IMR-90 (cell line): Measurements from ENCODE around the gene THSD7B. TPM values are rescaled to one million over a fixed set of nuclear protein-coding genes. Genes with fewer than 3 reads are reported as not detected.

Source experiments
- ATAC-seq: fragments of 200-7000 bp; cut with Tn5 transposase; 2 replicates; pipeline ENCODE4 v1.9.1; 2020; ENCODE audit warnings: low read depth, mild to moderate bottlenecking, moderate library complexity
- BruUV-seq: library from RNA; stranded (reverse); fragments of 400-500 nt; replicated peaks from 2 replicates; lab custom pipeline; 2021; lab: Mats Ljungman, UMichigan
- CTCF ChIA-PET: fragments of 300-600 bp; formaldehyde crosslinking; extraction: SDS; loops from one replicate; lab custom pipeline; 2021; ENCODE audit warnings: antibody characterized with exemption; lab: Yijun Ruan, JAX
- POLR2A ChIA-PET: fragments of 300-600 bp; sonication (Branson Sonifier 250); formaldehyde crosslinking; loops from one replicate; lab custom pipeline; 2022; ENCODE audit warnings: antibody characterized with exemption; ENCODE audit not compliant: unreplicated experiment; lab: Charles Lee
- DNase-seq: peaks from one replicate; pipeline ENCODE4 v3.0.0; 2013
- H2AFZ ChIP-seq: replicated peaks from 2 replicates; pipeline ENCODE3; 2013; ENCODE audit warnings: low read length, mild to moderate bottlenecking; ENCODE audit not compliant: poor library complexity
- H2AK5ac ChIP-seq: 2 replicates; pipeline ENCODE4 v1.6.1; 2013; ENCODE audit warnings: low read depth, low read length, inconsistent platforms
- H2AK9ac ChIP-seq: replicated peaks from 2 replicates; pipeline ENCODE3; 2013; ENCODE audit warnings: mild to moderate bottlenecking, low read depth, low read length, moderate library complexity; ENCODE audit not compliant: poor library complexity
- H2BK120ac ChIP-seq: 2 replicates; pipeline ENCODE4 v1.6.1; 2013; ENCODE audit warnings: low read depth, low read length, inconsistent platforms
- H2BK15ac ChIP-seq: 3 replicates; pipeline ENCODE4 v1.6.1; 2013; ENCODE audit warnings: low read depth, low read length, inconsistent platforms
- H2BK20ac ChIP-seq: 2 replicates; pipeline ENCODE4 v1.6.1; 2013; ENCODE audit warnings: low read depth, mild to moderate bottlenecking, inconsistent platforms, low read length, moderate library complexity
- H2BK5ac ChIP-seq: 2 replicates; pipeline ENCODE4 v1.6.1; 2013; ENCODE audit warnings: mild to moderate bottlenecking, low read depth, low read length, inconsistent platforms; ENCODE audit not compliant: poor library complexity, severe bottlenecking
- H3K14ac ChIP-seq: replicated peaks from 2 replicates; pipeline ENCODE4 v1.6.1; 2013; ENCODE audit warnings: low read depth, low read length, inconsistent platforms
- H3K18ac ChIP-seq: 2 replicates; pipeline ENCODE4 v1.6.1; 2013; ENCODE audit warnings: low read depth, low read length, control low read depth
- H3K23ac ChIP-seq: 2 replicates; pipeline ENCODE4 v1.6.1; 2013; ENCODE audit warnings: low read depth, low read length, inconsistent platforms
- H3K27ac ChIP-seq: 2 replicates; pipeline ENCODE4 v1.5.1; 2013; ENCODE audit warnings: mild to moderate bottlenecking, control low read depth, low read length; ENCODE audit not compliant: insufficient read depth
- H3K27me3 ChIP-seq: 2 replicates; pipeline ENCODE4 v1.6.1; 2013; ENCODE audit warnings: low read length; ENCODE audit not compliant: control insufficient read depth, insufficient read depth
- H3K36me3 ChIP-seq: 2 replicates; pipeline ENCODE4 v1.6.1; 2013; ENCODE audit warnings: low read length, mixed read lengths; ENCODE audit not compliant: control insufficient read depth, insufficient read depth
- H3K4ac ChIP-seq: 2 replicates; pipeline ENCODE4 v1.6.1; 2013; ENCODE audit warnings: low read depth, low read length, inconsistent platforms
- H3K4me1 ChIP-seq: 2 replicates; pipeline ENCODE4 v1.6.1; 2013; ENCODE audit warnings: low read length, mixed read lengths; ENCODE audit not compliant: control insufficient read depth, insufficient read depth
- H3K4me2 ChIP-seq: 2 replicates; pipeline ENCODE4 v1.6.1; 2013; ENCODE audit warnings: low read depth, mild to moderate bottlenecking, control low read depth, low read length, moderate library complexity
- H3K4me3 ChIP-seq: 2 replicates; pipeline ENCODE4 v1.5.1; 2013; ENCODE audit warnings: low read depth, mild to moderate bottlenecking, control low read depth, low read length, moderate library complexity; ENCODE audit not compliant: insufficient read depth
- H3K56ac ChIP-seq: 2 replicates; pipeline ENCODE4 v1.6.1; 2013; ENCODE audit warnings: low read length, inconsistent platforms; ENCODE audit not compliant: insufficient read depth; ENCODE audit errors: extremely low read depth
- H3K79me1 ChIP-seq, 2 experiments: 2 replicates each; pipeline ENCODE4 v1.6.1; 2013; ENCODE audit warnings: low read length in 2 of 2, inconsistent platforms in 1 of 2, low read depth in 1 of 2
- H3K9ac ChIP-seq: 2 replicates; pipeline ENCODE4 v1.6.1; 2013; ENCODE audit warnings: low read depth, low read length, control low read depth
- H3K9me1 ChIP-seq: 2 replicates; pipeline ENCODE4 v1.6.1; 2013; ENCODE audit warnings: low read length, inconsistent platforms; ENCODE audit not compliant: insufficient read depth
- H3K9me3 ChIP-seq: 2 replicates; pipeline ENCODE4 v1.6.1; 2013; ENCODE audit warnings: low read length; ENCODE audit not compliant: control insufficient read depth, insufficient read depth
- H4K20me1 ChIP-seq: 2 replicates; pipeline ENCODE4 v1.6.1; 2013; ENCODE audit warnings: low read length, inconsistent platforms; ENCODE audit not compliant: insufficient read depth
- H4K5ac ChIP-seq: 2 replicates; pipeline ENCODE4 v1.6.1; 2013; ENCODE audit warnings: mild to moderate bottlenecking, low read depth, low read length, control low read depth
- H4K8ac ChIP-seq, 2 experiments: 2 replicates each; pipeline ENCODE4 v1.6.1; 2013; ENCODE audit warnings: low read depth in 2 of 2, low read length in 2 of 2, control low read depth in 1 of 2, inconsistent platforms in 1 of 2
- H4K91ac ChIP-seq: 2 replicates; pipeline ENCODE4 v1.6.1; 2013; ENCODE audit warnings: low read depth, low read length, inconsistent platforms; ENCODE audit not compliant: insufficient read depth
- BHLHE40 ChIP-seq: fragments of 150-350 bp; IDR thresholded peaks from 2 replicates; pipeline ENCODE4 v1.6.1; 2016; ENCODE audit warnings: mild to moderate bottlenecking, low read depth, low read length
- CEBPB ChIP-seq: IDR thresholded peaks from 2 replicates; pipeline ENCODE4 v1.6.1; 2012; ENCODE audit warnings: low read depth, low read length, improper control_type of control experiment
- CHD1 ChIP-seq: IDR thresholded peaks from 2 replicates; pipeline ENCODE4 v1.6.1; 2012; ENCODE audit warnings: low read depth, low read length, improper control_type of control experiment
- CTCF ChIP-seq: conservative IDR thresholded peaks from 2 replicates; pipeline ENCODE4 v1.5.1; 2012; ENCODE audit warnings: mild to moderate bottlenecking, low read depth, low read length, improper control_type of control experiment
- FOS ChIP-seq: fragments of 150-350 bp; IDR thresholded peaks from 2 replicates; pipeline ENCODE4 v1.6.1; 2016; ENCODE audit warnings: low read depth, low read length
- MAZ ChIP-seq: IDR thresholded peaks from 2 replicates; pipeline ENCODE4 v1.6.1; 2012; ENCODE audit warnings: low read depth, mild to moderate bottlenecking, low read length, improper control_type of control experiment, moderate library complexity, borderline replicate concordance
- MXI1 ChIP-seq: IDR thresholded peaks from 2 replicates; pipeline ENCODE4 v1.6.1; 2012; ENCODE audit warnings: low read depth, mild to moderate bottlenecking, low read length, moderate library complexity, borderline replicate concordance
- NFE2L2 ChIP-seq: fragments of 150-350 bp; IDR thresholded peaks from 2 replicates; pipeline ENCODE4 v1.6.1; 2016; ENCODE audit warnings: low read depth, mild to moderate bottlenecking, low read length
- RAD21 ChIP-seq: IDR thresholded peaks from 2 replicates; pipeline ENCODE4 v1.6.1; 2012; ENCODE audit warnings: low read length, improper control_type of control experiment
- RFX5 ChIP-seq: IDR thresholded peaks from 2 replicates; pipeline ENCODE4 v1.8.0; 2012; ENCODE audit warnings: low read depth, mild to moderate bottlenecking, low read length, moderate library complexity
- SMC3 ChIP-seq: fragments of 150-350 bp; IDR thresholded peaks from 2 replicates; pipeline ENCODE4 v1.6.1; 2016; ENCODE audit warnings: low read depth, mild to moderate bottlenecking, antibody characterized with exemption, low read length, moderate library complexity
- USF2 ChIP-seq: fragments of 150-350 bp; IDR thresholded peaks from 2 replicates; pipeline ENCODE4 v1.6.1; 2017; ENCODE audit warnings: mild to moderate bottlenecking, antibody characterized with exemption, low read length, low read depth
- WGBS, 2 experiments: methylation state at CpG; one replicate each; pipeline versions ENCODE4 v1.1.5 to v1.1.7; 2013; ENCODE audit warnings: missing lambda C conversion rate in 2 of 2; ENCODE audit not compliant: insufficient read length in 1 of 2; ENCODE audit errors: extremely low coverage in 2 of 2; 5-methylcytosine and 5-hydroxymethylcytosine counted together
- dilution Hi-C: fragments of 300-500 bp; cut with HindIII; formaldehyde crosslinking; loops from one replicate; pipeline ENCODE4 v1.14.3; 2018; ENCODE audit warnings: low sequenced_read_pairs; ENCODE audit not compliant: unreplicated experiment
- in situ Hi-C: fragments of 300-500 bp; cut with MboI; formaldehyde crosslinking; loops from 3 replicates; pipeline ENCODE4 v1.14.3; 2019; ENCODE audit warnings: low sequenced_read_pairs, inconsistent platforms, mixed read lengths
- intact Hi-C: fragments of 100-400 bp; cut with micrococcal nuclease; formaldehyde crosslinking; loops from 2 replicates; pipeline ENCODE4 v1.10.0; 2022
- polyA plus RNA-seq, 3 experiments: library from polyadenylated mRNA; depleted of rRNA; stranded (reverse); fragments of >200 nt; gene quantifications; 2 replicates each; pipeline ENCODE4 v1.2.3, GENCODE V29; 2012; ENCODE audit warnings: low replicate concordance in 1 of 3
- total RNA-seq: library from RNA; depleted of rRNA; stranded (reverse); fragments of >200 nt; gene quantifications from 2 replicates; pipeline ENCODE4 v1.2.3, GENCODE V29; 2012

THSD7B gene
- total and polyA plus RNA-seq, 2 of the 4 experiments (the other 2 are of a cell fraction) = not detected

DNA sequence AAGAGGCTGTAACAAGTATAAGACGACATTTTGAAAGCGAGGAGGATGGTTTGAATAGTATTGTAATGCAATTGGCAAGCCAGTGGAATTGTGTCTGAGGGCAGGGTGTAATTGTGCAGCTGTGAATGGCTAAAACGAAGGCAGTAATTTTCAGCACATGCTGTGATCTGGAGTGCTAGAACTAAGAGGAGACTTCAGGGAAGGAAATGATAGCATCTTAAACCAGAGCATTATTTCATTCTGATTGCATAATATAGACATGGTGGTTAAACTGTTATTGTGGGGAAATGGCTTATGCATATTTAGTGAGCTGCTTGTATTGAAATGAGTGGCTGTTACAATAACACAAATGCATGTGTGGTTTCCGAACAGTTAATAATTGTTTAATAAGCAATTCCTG lies 36.3 kb downstream of the THSD7B start:
- ATAC-seq = no peak
- no peaks in the 10 kb centered on the region for H3K9me1 ChIP-seq
- no peak overlapping the region for H4K91ac ChIP-seq
- no peak overlapping the region for H3K4me2 ChIP-seq
- intact Hi-C loops (no loop called here), dilution Hi-C loops (no loop called here), in situ Hi-C loops (no loop called here)
- no peaks in the 10 kb centered on the region for H3K36me3 ChIP-seq
- H3K18ac ChIP-seq = no peak overlapping the region
- H2AK9ac ChIP-seq = no peak overlapping the region
- H4K8ac ChIP-seq = no peak overlapping the region
- POLR2A ChIA-PET = no interaction called here
- no peak for DNase-seq
- H3K79me1 ChIP-seq = no peaks in the 10 kb centered on the region
- no peak overlapping the region for H2BK20ac ChIP-seq
- H3K23ac ChIP-seq = no peak overlapping the region
- no peak overlapping the region for H3K27ac ChIP-seq
- no peak overlapping the region for H3K4ac ChIP-seq
- TF ChIP-seq RFX5 = no peak
- TF ChIP-seq USF2 = no peak
- TF ChIP-seq SMC3 = no peak
- TF ChIP-seq RAD21 = no peak
- TF ChIP-seq CTCF = no peak
- TF ChIP-seq CEBPB = no peak
- TF ChIP-seq NFE2L2 = no peak
- TF ChIP-seq FOS = no peak
- no peak for TF ChIP-seq MAZ
- TF ChIP-seq BHLHE40 = no peak
- no peak for TF ChIP-seq CHD1
- no peak for TF ChIP-seq MXI1
- no peaks in the 10 kb centered on the region for H3K27me3 ChIP-seq
- H3K4me3 ChIP-seq = no peak overlapping the region
- no peaks in the 10 kb centered on the region for H4K20me1 ChIP-seq
- H2AFZ ChIP-seq = no peak overlapping the region
- no peak overlapping the region for H2BK5ac ChIP-seq
- BruUV-seq = no TSS peak
- no peak overlapping the region for H3K14ac ChIP-seq
- no peak overlapping the region for H3K9ac ChIP-seq
- H4K5ac ChIP-seq = no peak overlapping the region
- CTCF ChIA-PET = no interaction called here
- peaks cover 9% of the 10 kb centered on the region for H3K9me3 ChIP-seq
- H2AK5ac ChIP-seq = no peak overlapping the region
- no peak overlapping the region for H3K56ac ChIP-seq
- WGBS, 2 experiments = 25% methylated on average over 2 of the region's 4 CpGs; no CpG with 5 or more reads in 1 of the 2 experiments
- H3K4me1 ChIP-seq = no peaks in the 10 kb centered on the region
- no peak overlapping the region for H2BK15ac ChIP-seq
- H2BK120ac ChIP-seq = no peak overlapping the region
